ENCODE measurements around the gene RNASEL.

The RNASEL gene

GRCh38 chr1:182617734-182618351 lies 28.8 kb upstream of the RNASEL start (continued):
- TF ChIP-seq SCRT1 (tag by site-specific recombination; IDR thresholded peaks at IDR 0.05; ENCODE audit: borderline replicate concordance): peak; percentile 82
- no peak for TF ChIP-seq ZNF175 (tag by site-specific recombination; IDR thresholded peaks at IDR 0.05)
- TF ChIP-seq KLF8 (tag by site-specific recombination; IDR thresholded peaks at IDR 0.05): peak; percentile 90
- peak; percentile 70; the same call in 1 of the 2 replicates for TF ChIP-seq ZNF692 (tag by site-specific recombination; IDR thresholded peaks at IDR 0.05)
- TF ChIP-seq ZNF132 (tag by site-specific recombination; IDR thresholded peaks at IDR 0.05; ENCODE audit: borderline replicate concordance): no peak
- TF ChIP-seq EGR2 (tag by site-specific recombination; IDR thresholded peaks at IDR 0.05; ENCODE audit: low read depth): no peak
- no peak for TF ChIP-seq ZNF701 (tag by site-specific recombination; IDR thresholded peaks at IDR 0.05)
- no peak for TF ChIP-seq ZNF426 (tag by site-specific recombination; IDR thresholded peaks at IDR 0.05)
- TF ChIP-seq ZXDB (tag by site-specific recombination; IDR thresholded peaks at IDR 0.05): peak; percentile 90
- no peak for TF ChIP-seq ZNF707 (tag by site-specific recombination; IDR thresholded peaks at IDR 0.05)
- TF ChIP-seq OVOL3 (tag by site-specific recombination; IDR thresholded peaks at IDR 0.05): no peak; the same call in 1 of the 2 replicates
- TF ChIP-seq ATF2 (tag by site-specific recombination; IDR thresholded peaks at IDR 0.05; ENCODE audit: low read depth): peak; percentile 96
- no peak for TF ChIP-seq ZBTB7A (tag by site-specific recombination; IDR thresholded peaks at IDR 0.05; ENCODE audit: low read depth)
- TF ChIP-seq ZBTB1 (tag by site-specific recombination; IDR thresholded peaks at IDR 0.05): peak; percentile 85; the same call in 1 of the 2 replicates
- no peak for TF ChIP-seq ZNF174 (tag by site-specific recombination; IDR thresholded peaks at IDR 0.05)
- peak; percentile 87 for TF ChIP-seq ZNF324 (tag by site-specific recombination; IDR thresholded peaks at IDR 0.05)
- no peak for TF ChIP-seq YY2 (tag by site-specific recombination; IDR thresholded peaks at IDR 0.05)
- peak; percentile 100 for TF ChIP-seq WT1 (tag by site-specific recombination; IDR thresholded peaks at IDR 0.05)
- TF ChIP-seq ZNF785 (tag by site-specific recombination; IDR thresholded peaks at IDR 0.05): no peak
- no peak for TF ChIP-seq ZNF354C (tag by site-specific recombination; IDR thresholded peaks at IDR 0.05; ENCODE audit: borderline replicate concordance, low read depth)
- TF ChIP-seq ZNF629 (tag by site-specific recombination; IDR thresholded peaks at IDR 0.05): peak; percentile 96
- no peak for TF ChIP-seq ZNF423 (tag by site-specific recombination; IDR thresholded peaks at IDR 0.05)
- TF ChIP-seq BCL11B (tag by site-specific recombination; IDR thresholded peaks at IDR 0.05; ENCODE audit: low read depth): 0 out of 2 replicates have a peak, but pooled peaks have one; percentile 22
- TF ChIP-seq ZNF280C (tag by site-specific recombination; IDR thresholded peaks at IDR 0.05): no peak
- no peak for TF ChIP-seq ZNF473 (tag by site-specific recombination; IDR thresholded peaks at IDR 0.05)
- peak; percentile 93 for TF ChIP-seq ZNF366 (tag by site-specific recombination; conservative IDR thresholded peaks at IDR 0.05)
- no peak for TF ChIP-seq ZNF670 (tag by site-specific recombination; IDR thresholded peaks at IDR 0.05; ENCODE audit: low read depth)
- peak; percentile 62; the same call in 1 of the 2 replicates for TF ChIP-seq ZNF184 (tag by site-specific recombination; IDR thresholded peaks at IDR 0.05)
- TF ChIP-seq ZNF391 (tag by site-specific recombination; IDR thresholded peaks at IDR 0.05; ENCODE audit: borderline replicate concordance, low read depth): no peak
- TF ChIP-seq ZNF837 (tag by site-specific recombination; IDR thresholded peaks at IDR 0.05): no peak
- no peak for TF ChIP-seq ZFP41 (tag by site-specific recombination; IDR thresholded peaks at IDR 0.05; ENCODE audit: borderline replicate concordance)
- TF ChIP-seq ZNF521 (tag by site-specific recombination; IDR thresholded peaks at IDR 0.05): no peak
- peak; percentile 69 for TF ChIP-seq ZBTB8A (tag by site-specific recombination; IDR thresholded peaks at IDR 0.05)
- TF ChIP-seq BCL11A (tag by site-specific recombination; IDR thresholded peaks at IDR 0.05; ENCODE audit: low read depth): peak; percentile 68

Measured in HEK293 (cell line).